B cell (primary cell): ENCODE data around the gene OSBP2. TPM values are rescaled to one million over a fixed set of nuclear protein-coding genes. Genes with fewer than 3 reads are reported as not detected.

Source experiments
- ATAC-seq: fragments of 200-7000 bp; cut with Tn5 transposase; one replicate; pipeline ENCODE4 v1.10.0; 2021; ENCODE audit warnings: low read depth, mild to moderate bottlenecking, moderate number of reproducible peaks, moderate library complexity
- CTCF ChIA-PET: fragments of 350-600 bp; sonication (Branson Sonifier 250); formaldehyde crosslinking; loops from one replicate; lab custom pipeline; 2021; ENCODE audit warnings: antibody characterized with exemption, inconsistent platforms; lab: Charles Lee
- POLR2A ChIA-PET: fragments of 350-600 bp; sonication (Branson Sonifier 250); formaldehyde crosslinking; loops from one replicate; lab custom pipeline; 2021; ENCODE audit warnings: antibody characterized with exemption; lab: Charles Lee
- DNase-seq: peaks from one replicate; pipeline ENCODE4 v3.0.0; 2013
- H2AFZ ChIP-seq: 2 replicates; pipeline ENCODE4 v1.6.1; 2012; ENCODE audit warnings: mild to moderate bottlenecking, low read depth, low read length; ENCODE audit not compliant: insufficient read depth, poor library complexity, severe bottlenecking
- H3K27ac ChIP-seq, 2 donors: 1 replicate in 1 of 2; 2 replicates in 1 of 2; pipeline ENCODE4 v1.5.1; 2012 to 2013; ENCODE audit warnings: low read length in 2 of 2, mild to moderate bottlenecking in 2 of 2, moderate library complexity in 1 of 2
- H3K27me3 ChIP-seq, 4 experiments: fragments of 200-600 bp in 1 of 4; sonication (generic) in 1 of 4; replicated peaks in 1 of 4; 1 replicate in 2 of 4; 2 replicates in 2 of 4; pipeline versions ENCODE4 v1.6.1 to v1.7.0; 2013 to 2016; ENCODE audit warnings: low read length in 3 of 4, mild to moderate bottlenecking in 2 of 4, mixed read lengths in 1 of 4, moderate library complexity in 1 of 4; ENCODE audit not compliant: insufficient read depth in 4 of 4, control insufficient read depth in 3 of 4; ENCODE audit errors: control extremely low read depth in 1 of 4
- H3K36me3 ChIP-seq, 2 experiments: replicated peaks in 1 of 2; 1 replicate in 1 of 2; 2 replicates in 1 of 2; pipeline versions ENCODE4 v1.6.1 to v1.7.1; 2013; ENCODE audit warnings: low read length in 1 of 2; ENCODE audit not compliant: insufficient read depth in 2 of 2, control insufficient read depth in 1 of 2; ENCODE audit errors: control extremely low read depth in 1 of 2, extremely low read depth in 1 of 2
- H3K4me1 ChIP-seq, 2 donors: fragments of 200-600 bp in 1 of 2; sonication (generic) in 1 of 2; 1 replicate in 1 of 2; 2 replicates in 1 of 2; pipeline versions ENCODE4 v1.5.1 to v1.6.1; 2013 to 2017; ENCODE audit warnings: low read length in 2 of 2; ENCODE audit not compliant: control insufficient read depth in 2 of 2, insufficient read depth in 2 of 2
- H3K4me2 ChIP-seq: replicated peaks from 2 replicates; pipeline ENCODE3; 2012; ENCODE audit warnings: mild to moderate bottlenecking, low read depth, low read length; ENCODE audit not compliant: poor library complexity, severe bottlenecking
- H3K4me3 ChIP-seq, 5 experiments: fragments of 200-600 bp in 1 of 5; sonication (generic) in 1 of 5; 1 replicate in 3 of 5; 2 replicates in 2 of 5; pipeline versions ENCODE4 v1.5.1 to v1.7.0; 2011 to 2016; ENCODE audit warnings: low read length in 4 of 5, mild to moderate bottlenecking in 4 of 5, low read depth in 2 of 5, control low read depth in 1 of 5, moderate library complexity in 1 of 5; ENCODE audit not compliant: insufficient read depth in 1 of 5; ENCODE audit errors: control extremely low read depth in 1 of 5, extremely low read depth in 1 of 5
- H3K79me2 ChIP-seq: fragments of 200-600 bp; sonication (generic); one replicate; pipeline ENCODE4 v1.6.0; 2016; ENCODE audit warnings: low read length; ENCODE audit not compliant: control insufficient read depth, insufficient read depth
- H3K9ac ChIP-seq: fragments of 200-600 bp; sonication (generic); 2 replicates; pipeline ENCODE4 v1.6.1; 2017; ENCODE audit warnings: mild to moderate bottlenecking, low read length, moderate library complexity
- H3K9me3 ChIP-seq, 3 donors: one replicate each; pipeline versions ENCODE4 v1.6.1 to v1.7.1; 2013; ENCODE audit warnings: low read length in 2 of 3; ENCODE audit not compliant: control insufficient read depth in 2 of 3, insufficient read depth in 1 of 3; ENCODE audit errors: control extremely low read depth in 1 of 3
- H4K20me1 ChIP-seq: 2 replicates; pipeline ENCODE4 v1.6.0; 2012; ENCODE audit warnings: mild to moderate bottlenecking, low read length; ENCODE audit not compliant: insufficient read depth, control insufficient read depth, poor library complexity, severe bottlenecking
- H3K27ac Mint-ChIP-seq: one replicate; pipeline ENCODE4 v1.8.0; 2021; ENCODE audit warnings: mixed read lengths
- H3K27me3 Mint-ChIP-seq: one replicate; pipeline ENCODE4 v1.8.0; 2021; ENCODE audit warnings: mixed read lengths
- H3K4me1 Mint-ChIP-seq: one replicate; pipeline ENCODE4 v1.8.0; 2021; ENCODE audit warnings: mixed read lengths
- H3K4me3 Mint-ChIP-seq: one replicate; pipeline ENCODE4 v1.8.0; 2021; ENCODE audit warnings: mixed read lengths
- H3K9me3 Mint-ChIP-seq: one replicate; pipeline ENCODE4 v1.8.0; 2022; ENCODE audit warnings: mixed read lengths; ENCODE audit not compliant: insufficient read depth
- CTCF ChIP-seq: fragments of 200-600 bp; IDR thresholded peaks from one replicate; pipeline ENCODE4 v1.8.0; 2022; ENCODE audit warnings: antibody characterized with exemption, mild to moderate bottlenecking
- EZH2 ChIP-seq: IDR thresholded peaks from 2 replicates; pipeline ENCODE4 v1.6.1; 2012; ENCODE audit warnings: borderline replicate concordance, low read depth, mild to moderate bottlenecking, moderate library complexity, low read length; ENCODE audit not compliant: insufficient read depth, poor library complexity, severe bottlenecking
- WGBS: methylation state at CpG from one replicate; pipeline ENCODE4 v1.1.5; 2013; ENCODE audit warnings: missing lambda C conversion rate; ENCODE audit not compliant: insufficient coverage; 5-methylcytosine and 5-hydroxymethylcytosine counted together
- intact Hi-C: fragments of 100-400 bp; cut with micrococcal nuclease; formaldehyde crosslinking; loops from one replicate; pipeline ENCODE4 v1.10.0; 2022
- polyA plus RNA-seq: library from polyadenylated mRNA; depleted of rRNA; stranded (reverse); fragments of >200 nt; gene quantifications from 2 replicates; pipeline ENCODE4 v1.2.3, GENCODE V29; 2012
- total RNA-seq, 2 donors: library from RNA; stranded (reverse); fragments of 120-200 nt in 1 of 2; gene quantifications; 1 replicate in 1 of 2; 2 replicates in 1 of 2; pipeline versions ENCODE4 v1.2.3 to v1.2.4, GENCODE V29; 2013 to 2022

OSBP2 gene
- total and polyA plus RNA-seq, 2 donors (not counting 1 experiment from before 2014, with no cell fraction given): 0.10 to 1.0 TPM

- WGBS: 90% methylated on average over 1 of the region's 1 CpG
- H3K27me3 Mint-ChIP-seq: peaks cover 22% of the 10 kb centered on the region
- H3K9ac ChIP-seq: no peak overlapping the region
- H3K27me3 ChIP-seq: no peaks in the 10 kb centered on the region
- H3K4me3 ChIP-seq: no peak overlapping the region
- no peaks in the 10 kb centered on the region for H3K79me2 ChIP-seq
- CTCF ChIA-PET: interaction anchor here (1.6 kb wide), 1 partner anchor 10 kb away, joined by 3 read pairs; no protein-coding TSS in a partner anchor
- no peak overlapping the region for H3K27ac ChIP-seq
- no peaks in the 10 kb centered on the region for H4K20me1 ChIP-seq
- no peak overlapping the region for H3K27ac Mint-ChIP-seq
- H3K9me3 ChIP-seq: no peaks in the 10 kb centered on the region
- no peaks in the 10 kb centered on the region for H3K4me1 ChIP-seq
- H3K4me2 ChIP-seq: no peak overlapping the region
- no peaks in the 10 kb centered on the region for H3K36me3 ChIP-seq
- POLR2A ChIA-PET: no interaction called here
- H3K4me1 Mint-ChIP-seq: peaks cover 3% of the 10 kb centered on the region
- no peak for TF ChIP-seq EZH2
- TF ChIP-seq CTCF: no peak
- intact Hi-C loops: no loop called here
- H3K4me3 Mint-ChIP-seq: no peak overlapping the region
- H3K9me3 Mint-ChIP-seq: no peaks in the 10 kb centered on the region
- ATAC-seq: no peak
- DNase-seq: no peak
- no peak overlapping the region for H2AFZ ChIP-seq
These were observed 7.2 kb downstream of the OSBP2 start for GRCh38 chr22:30701872-30702271.

- H3K79me2 ChIP-seq: no peaks in the 10 kb centered on the region
- 89% methylated on average over 1 of the region's 1 CpG for WGBS
- no peak overlapping the region for H3K4me3 ChIP-seq
- no peaks in the 10 kb centered on the region for H4K20me1 ChIP-seq
- no peaks in the 10 kb centered on the region for H3K36me3 ChIP-seq
- H3K4me1 ChIP-seq: no peaks in the 10 kb centered on the region
- no peaks in the 10 kb centered on the region for H3K9me3 Mint-ChIP-seq
- no peak overlapping the region for H2AFZ ChIP-seq
- TF ChIP-seq EZH2 (no peak), CTCF (no peak)
- no peaks in the 10 kb centered on the region for H3K27me3 ChIP-seq
- H3K9me3 ChIP-seq: no peaks in the 10 kb centered on the region
- H3K4me2 ChIP-seq: no peak overlapping the region
- H3K27me3 Mint-ChIP-seq: peaks cover 16% of the 10 kb centered on the region
- no peak overlapping the region for H3K27ac Mint-ChIP-seq
- H3K27ac ChIP-seq: no peak overlapping the region
- POLR2A ChIA-PET: no interaction called here
- CTCF ChIA-PET: no interaction called here
- no peak for DNase-seq
- intact Hi-C loops: no loop called here
- peaks cover 3% of the 10 kb centered on the region for H3K4me1 Mint-ChIP-seq
- no peak overlapping the region for H3K4me3 Mint-ChIP-seq
- no peak overlapping the region for H3K9ac ChIP-seq
- ATAC-seq: no peak
These were observed 8.2 kb downstream of the OSBP2 start for GRCh38 chr22:30702856-30703255.
